HepG2 (cell line): ENCODE data around the gene WLS. TPM values are rescaled to one million over a fixed set of nuclear protein-coding genes. Genes with fewer than 3 reads are reported as not detected.

Experiments
- ATAC-seq: fragments of 200-7000 bp; cut with Tn5 transposase; 3 replicates; pipeline ENCODE4 v1.9.1; 2020; ENCODE audit warnings: mild to moderate bottlenecking, moderate library complexity
- BruUV-seq: library from RNA; stranded (reverse); fragments of 400-500 nt; replicated peaks from 2 replicates; lab custom pipeline; 2021; lab: Mats Ljungman, UMichigan
- CTCF ChIA-PET: fragments of 300-600 bp; formaldehyde crosslinking; extraction: SDS; loops from one replicate; lab custom pipeline; 2021; ENCODE audit warnings: low total read pairs, inconsistent platforms, low intra/inter-chr PET ratio; lab: Yijun Ruan, JAX
- POLR2A ChIA-PET: fragments of 350-600 bp; sonication (Branson Sonifier 250); formaldehyde crosslinking; loops from one replicate; lab custom pipeline; 2020; ENCODE audit warnings: antibody characterized with exemption, inconsistent platforms; lab: Yijun Ruan, JAX
- DNase-seq: peaks from one replicate; pipeline ENCODE4 v3.0.0-alpha.2; 2015; ENCODE audit warnings: low spot score
- FAIRE-seq: peaks from 3 replicates; lab custom pipeline; 2011; peaks lifted over from hg19 to GRCh38; lab: Jason Lieb, UNC
- H2AFZ ChIP-seq: one replicate; pipeline ENCODE4 v1.6.1; 2011; ENCODE audit warnings: low read length, inconsistent platforms
- H3K27ac ChIP-seq: fragments of 300-600 bp; 3 replicates; pipeline ENCODE4 v1.8.0; 2011; ENCODE audit warnings: mixed run types, mild to moderate bottlenecking, mixed read lengths, low read length, inconsistent platforms; ENCODE audit not compliant: insufficient read depth; ENCODE audit errors: extremely low read length
- H3K27me3 ChIP-seq, 2 experiments: fragments of 200-600 bp in 1 of 2; 2 replicates in 1 of 2; 3 replicates in 1 of 2; pipeline versions ENCODE4 v1.6.0 to v1.8.0; 2011; ENCODE audit warnings: low read length in 2 of 2, mild to moderate bottlenecking in 2 of 2, moderate library complexity in 2 of 2, inconsistent platforms in 1 of 2; ENCODE audit not compliant: insufficient read depth in 2 of 2, control insufficient read depth in 1 of 2
- H3K36me3 ChIP-seq, 2 experiments: fragments of 200-600 bp in 1 of 2; replicated peaks in 1 of 2; 2 replicates in 1 of 2; 3 replicates in 1 of 2; pipeline versions ENCODE4 v1.5.1 to v1.8.0; 2011; ENCODE audit warnings: low read length in 2 of 2, inconsistent platforms in 1 of 2; ENCODE audit not compliant: insufficient read depth in 2 of 2, control insufficient read depth in 1 of 2
- H3K4me1 ChIP-seq: 2 replicates; pipeline ENCODE4 v1.5.1; 2012; ENCODE audit warnings: low read length, inconsistent platforms; ENCODE audit not compliant: insufficient read depth
- H3K4me2 ChIP-seq: 2 replicates; pipeline ENCODE4 v1.6.0; 2011; ENCODE audit warnings: low read depth, low read length, inconsistent platforms
- H3K4me3 ChIP-seq, 3 experiments: fragments of 200-600 bp in 1 of 3; sonication (generic), shearing (Covaris generic) in 1 of 3; replicated peaks in 1 of 3; 2 replicates each; pipeline ENCODE4 v1.5.1; 2011 to 2016; ENCODE audit warnings: low read length in 3 of 3, inconsistent platforms in 2 of 3, low read depth in 2 of 3, mild to moderate bottlenecking in 2 of 3, control low read depth in 1 of 3, mixed read lengths in 1 of 3; ENCODE audit not compliant: insufficient read depth in 1 of 3
- H3K79me2 ChIP-seq: one replicate; pipeline ENCODE4 v1.6.1; 2011; ENCODE audit warnings: low read length, inconsistent platforms; ENCODE audit not compliant: insufficient read depth
- H3K9ac ChIP-seq: 2 replicates; pipeline ENCODE4 v1.6.0; 2011; ENCODE audit warnings: mild to moderate bottlenecking, low read depth, low read length, inconsistent platforms; ENCODE audit not compliant: insufficient read depth
- H3K9me3 ChIP-seq: 2 replicates; pipeline ENCODE4 v1.5.1; 2012; ENCODE audit warnings: mild to moderate bottlenecking, low read length
- H4K20me1 ChIP-seq: 2 replicates; pipeline ENCODE4 v1.6.0; 2011; ENCODE audit warnings: inconsistent platforms, mild to moderate bottlenecking, low read length, moderate library complexity; ENCODE audit not compliant: insufficient read depth
- CENPBD1 ChIP-seq: sonication (generic); formaldehyde crosslinking; IDR thresholded peaks from 2 replicates; pipeline ENCODE4 v1.8.0; 2022; ENCODE audit warnings: missing genetic modification reagents, low read depth, mild to moderate bottlenecking, borderline replicate concordance
- CENPT ChIP-seq: sonication (generic); formaldehyde crosslinking; IDR thresholded peaks from 2 replicates; pipeline ENCODE4 v1.8.0; 2022; ENCODE audit warnings: low read depth, mild to moderate bottlenecking, moderate library complexity, missing genetic modification reagents
- JUNB ChIP-seq: sonication (generic); formaldehyde crosslinking; IDR thresholded peaks from 2 replicates; pipeline ENCODE4 v1.8.0; 2022; ENCODE audit warnings: missing genetic modification reagents, mild to moderate bottlenecking, borderline replicate concordance
- NKX3-1 ChIP-seq: sonication (generic); formaldehyde crosslinking; IDR thresholded peaks from 2 replicates; pipeline ENCODE4 v1.5.0; 2020; ENCODE audit warnings: missing genetic modification reagents
- PAF1 ChIP-seq: IDR thresholded peaks from 2 replicates; pipeline ENCODE4 v1.6.1; 2016; ENCODE audit warnings: missing genetic modification reagents, missing compliant biosample characterization
- SP140L ChIP-seq: sonication (generic); formaldehyde crosslinking; IDR thresholded peaks from 2 replicates; pipeline ENCODE4 v1.4.0; 2020; ENCODE audit warnings: missing genetic modification reagents, borderline replicate concordance
- TP53 ChIP-seq: sonication (generic); formaldehyde crosslinking; conservative IDR thresholded peaks from 2 replicates; pipeline ENCODE4 v1.4.0; 2020; ENCODE audit warnings: missing genetic modification reagents
- TSC22D2 ChIP-seq: sonication (generic); formaldehyde crosslinking; IDR thresholded peaks from 2 replicates; pipeline ENCODE4 v1.5.1; 2020; ENCODE audit warnings: missing genetic modification reagents, mild to moderate bottlenecking, borderline replicate concordance
- XRCC5 ChIP-seq: fragments of 200-400 bp; formaldehyde crosslinking; optimal IDR thresholded peaks from 2 replicates; pipeline ENCODE3; 2017; ENCODE audit warnings: mild to moderate bottlenecking, low read length
- ZNF124 ChIP-seq: sonication (generic); formaldehyde crosslinking; IDR thresholded peaks from 2 replicates; pipeline ENCODE4 v1.4.0; 2020; ENCODE audit warnings: missing genetic modification reagents
- ZNF256 ChIP-seq: sonication (generic); formaldehyde crosslinking; conservative IDR thresholded peaks from 2 replicates; pipeline ENCODE4 v1.4.0; 2020; ENCODE audit warnings: missing genetic modification reagents
- ZNF343 ChIP-seq: sonication (generic); formaldehyde crosslinking; IDR thresholded peaks from 2 replicates; pipeline ENCODE4 v1.4.0; 2020; ENCODE audit warnings: mild to moderate bottlenecking, missing genetic modification reagents
- ZNF44 ChIP-seq: sonication (generic); formaldehyde crosslinking; IDR thresholded peaks from 2 replicates; pipeline ENCODE4 v1.5.1; 2020; ENCODE audit warnings: mild to moderate bottlenecking, missing genetic modification reagents
- ZNF546 ChIP-seq: sonication (generic); formaldehyde crosslinking; conservative IDR thresholded peaks from 2 replicates; pipeline ENCODE4 v1.8.1; 2023; ENCODE audit warnings: mild to moderate bottlenecking, missing genetic modification reagents
- ZNF576 ChIP-seq: sonication (generic); formaldehyde crosslinking; IDR thresholded peaks from 2 replicates; pipeline ENCODE4 v1.4.0; 2020; ENCODE audit warnings: mild to moderate bottlenecking, missing genetic modification reagents
- ZNF577 ChIP-seq: sonication (generic); formaldehyde crosslinking; IDR thresholded peaks from 2 replicates; pipeline ENCODE4 v1.4.0; 2020; ENCODE audit warnings: mild to moderate bottlenecking, low read depth, missing genetic modification reagents, borderline replicate concordance
- ZNF615 ChIP-seq: sonication (generic); formaldehyde crosslinking; IDR thresholded peaks from 2 replicates; pipeline ENCODE4 v1.5.0; 2020; ENCODE audit warnings: mild to moderate bottlenecking, missing genetic modification reagents, borderline replicate concordance
- ZNF841 ChIP-seq: sonication (generic); formaldehyde crosslinking; IDR thresholded peaks from 2 replicates; pipeline ENCODE4 v1.8.1; 2023; ENCODE audit warnings: missing genetic modification reagents, borderline replicate concordance
- WGBS: methylation state at CpG from one replicate; pipeline ENCODE4 v1.1.6; 2017; ENCODE audit warnings: low lambda C conversion rate; 5-methylcytosine and 5-hydroxymethylcytosine counted together
- in situ Hi-C: cut with HindIII; loops from 2 replicates; pipeline ENCODE4 v1.10.0; 2017; ENCODE audit warnings: low pct_unique_long_range_greater_than_20kb; ENCODE audit not compliant: extremely low pct_ligation_motif_present
- intact Hi-C: fragments of 100-400 bp; cut with micrococcal nuclease; formaldehyde crosslinking; loops from one replicate; pipeline ENCODE4 v1.10.0; 2022; ENCODE audit not compliant: unreplicated experiment
- polyA plus RNA-seq, 8 experiments: library from polyadenylated mRNA; depleted of rRNA in 3 of 8; stranded (reverse) in 7 of 8; unstranded in 1 of 8; fragments of >200 nt; fragmentation: Illumina TruSeq in 4 of 8; extraction: Trizol in 4 of 8; gene quantifications; 2 replicates each; pipeline versions ENCODE4 v1.2.1 to v1.2.3, GENCODE V29; 2011 to 2016; ENCODE audit warnings: low read depth in 4 of 8, missing spikeins in 1 of 8, mixed read lengths in 1 of 8; ENCODE audit not compliant: insufficient read depth in 1 of 8
- total RNA-seq, 5 experiments: library from RNA; depleted of rRNA; stranded (reverse); fragments of >200 nt; fragmentation: Illumina TruSeq; extraction: Trizol; gene quantifications; 2 replicates each; pipeline ENCODE4 v1.2.3, GENCODE V29; 2016; ENCODE audit warnings: low read depth in 1 of 5

The WLS gene
- total and polyA plus RNA-seq, 2 of the 13 experiments (the other 11 are each of a cell fraction or from before 2014, with no cell fraction given), result not detected

- FAIRE-seq (no peak), ATAC-seq (no peak), DNase-seq (no peak)
- H3K4me3 ChIP-seq, result no peak overlapping the region
- no peak for TF ChIP-seq XRCC5
- no peak for TF ChIP-seq SP140L (CRISPR knock-in tag)
- no peak for TF ChIP-seq ZNF44
- TF ChIP-seq NKX3-1 (CRISPR knock-in tag), result no peak
- TF ChIP-seq ZNF841 (CRISPR knock-in tag), result no peak
- no peak for TF ChIP-seq CENPBD1 (CRISPR knock-in tag)
- no peak for TF ChIP-seq CENPT (CRISPR knock-in tag)
- no peak for TF ChIP-seq JUNB (CRISPR knock-in tag)
- TF ChIP-seq ZNF615 (CRISPR knock-in tag), result no peak
- TF ChIP-seq TSC22D2 (CRISPR knock-in tag), result no peak
- no peak for TF ChIP-seq ZNF546
- no peak for TF ChIP-seq PAF1
- no peak for TF ChIP-seq ZNF576 (CRISPR knock-in tag)
- TF ChIP-seq ZNF343, result no peak
- TF ChIP-seq ZNF256 (CRISPR knock-in tag), result no peak
- TF ChIP-seq TP53, result no peak
- no peak for TF ChIP-seq ZNF124
- no peak for TF ChIP-seq ZNF577
- H3K9me3 ChIP-seq, result no peaks in the 10 kb centered on the region
- no peaks in the 10 kb centered on the region for H3K79me2 ChIP-seq
- H3K4me1 ChIP-seq, result no peaks in the 10 kb centered on the region
- ChIA-PET POLR2A (no interaction called here), CTCF (no interaction called here)
- WGBS, result 50% methylated on average over 3 of the region's 4 CpGs
- in situ Hi-C loops (no loop called here), intact Hi-C loops (no loop called here)
- no peak overlapping the region for H3K9ac ChIP-seq
- BruUV-seq, result no TSS peak
- H3K27me3 ChIP-seq, result no peaks in the 10 kb centered on the region
- H3K4me2 ChIP-seq, result no peak overlapping the region
- H3K36me3 ChIP-seq, result no peaks in the 10 kb centered on the region
- H4K20me1 ChIP-seq, result no peaks in the 10 kb centered on the region
- no peak overlapping the region for H2AFZ ChIP-seq
- H3K27ac ChIP-seq, result no peak overlapping the region
Measured at GRCh38 chr1:68147534-68148171, 84.7 kb downstream of the WLS start.
